GM19324 (cell line): ENCODE results near the gene TAS1R1.
"Not testable (repeated sequence)": the region's sequence is repeated elsewhere in the genome, so short reads cannot be mapped to it uniquely, and the experiment has no call there.

Experiments used
- ATAC-seq: cut with Tn5 transposase; IDR thresholded peaks from one replicate; pipeline ENCODE4 v1.9.1; 2021; ENCODE audit warnings: mild to moderate bottlenecking, moderate library complexity; ENCODE audit not compliant: unreplicated experiment, low FRiP score

TAS1R1 gene

GRCh38 chr1:6587261-6588005 lies 32.3 kb downstream of the TAS1R1 start:
- no peak for ATAC-seq

GRCh38 chr1:6588128-6588892 lies 33.2 kb downstream of the TAS1R1 start:
- ATAC-seq: no peak

GRCh38 chr1:6588893-6589520 lies 33.9 kb downstream of the TAS1R1 start:
- no peak for ATAC-seq

- ATAC-seq: no peak
Measured at GRCh38 chr1:6590046-6590445, 34.9 kb downstream of the TAS1R1 start.

GRCh38 chr1:6591222-6591621 lies 36.1 kb downstream of the TAS1R1 start:
- ATAC-seq: no peak

- ATAC-seq: no peak
Measured at GRCh38 chr1:6591644-6592043, 36.5 kb downstream of the TAS1R1 start.

GRCh38 chr1:6592441-6592840 lies 37.3 kb downstream of the TAS1R1 start:
- ATAC-seq: no peak

GRCh38 chr1:6592865-6593593 lies 37.9 kb downstream of the TAS1R1 start:
- ATAC-seq: no peak

- ATAC-seq: no peak
Measured at GRCh38 chr1:6593810-6594209, 38.7 kb downstream of the TAS1R1 start.

GRCh38 chr1:6594977-6595740 lies 40.1 kb downstream of the TAS1R1 start:
- no peak for ATAC-seq

- no peak for ATAC-seq
Measured at GRCh38 chr1:6596351-6596750, 41.2 kb downstream of the TAS1R1 start.

GRCh38 chr1:6596886-6597776 lies 42.0 kb downstream of the TAS1R1 start:
- ATAC-seq: no peak

- ATAC-seq: no peak
Measured at GRCh38 chr1:6597777-6598131, 42.6 kb downstream of the TAS1R1 start.

- no peak for ATAC-seq
Measured at GRCh38 chr1:6599141-6599975, 44.3 kb downstream of the TAS1R1 start.

- ATAC-seq: not testable (repeated sequence)
Measured at GRCh38 chr1:6599991-6600390, 44.9 kb downstream of the TAS1R1 start.

- ATAC-seq: no peak
Measured at GRCh38 chr1:6600410-6601048, 45.4 kb downstream of the TAS1R1 start.

- no peak for ATAC-seq
Measured at GRCh38 chr1:6601049-6601922, 46.2 kb downstream of the TAS1R1 start.
